ENCODE measurements around the gene GATA5.

GATA5 gene

DNA sequence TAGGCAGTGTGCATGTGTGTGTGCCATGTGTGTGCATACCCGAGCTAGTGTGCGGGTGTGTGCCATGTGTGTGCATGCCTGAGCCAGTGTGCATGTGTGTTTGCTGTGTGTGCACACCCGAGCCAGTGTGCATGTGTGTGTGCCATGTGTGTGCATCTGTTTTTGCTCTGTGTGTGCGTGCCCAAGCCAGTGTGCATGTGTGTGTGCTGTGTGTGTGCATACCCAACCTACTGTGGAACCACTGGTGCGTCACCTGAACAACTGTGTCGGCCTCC lies 54.1 kb downstream of the GATA5 start:
- DNase-seq, result no peak
- intact Hi-C loops (cut with DNase I), result no loop called here

GRCh38 chr20:62420846-62421715 lies 54.7 kb downstream of the GATA5 start:
- intact Hi-C loops (cut with DNase I), result no loop called here
- DNase-seq, result no peak

GRCh38 chr20:62419759-62420158 lies 56.0 kb downstream of the GATA5 start:
- intact Hi-C loops (cut with DNase I), result no loop called here
- no peak for DNase-seq

DNA sequence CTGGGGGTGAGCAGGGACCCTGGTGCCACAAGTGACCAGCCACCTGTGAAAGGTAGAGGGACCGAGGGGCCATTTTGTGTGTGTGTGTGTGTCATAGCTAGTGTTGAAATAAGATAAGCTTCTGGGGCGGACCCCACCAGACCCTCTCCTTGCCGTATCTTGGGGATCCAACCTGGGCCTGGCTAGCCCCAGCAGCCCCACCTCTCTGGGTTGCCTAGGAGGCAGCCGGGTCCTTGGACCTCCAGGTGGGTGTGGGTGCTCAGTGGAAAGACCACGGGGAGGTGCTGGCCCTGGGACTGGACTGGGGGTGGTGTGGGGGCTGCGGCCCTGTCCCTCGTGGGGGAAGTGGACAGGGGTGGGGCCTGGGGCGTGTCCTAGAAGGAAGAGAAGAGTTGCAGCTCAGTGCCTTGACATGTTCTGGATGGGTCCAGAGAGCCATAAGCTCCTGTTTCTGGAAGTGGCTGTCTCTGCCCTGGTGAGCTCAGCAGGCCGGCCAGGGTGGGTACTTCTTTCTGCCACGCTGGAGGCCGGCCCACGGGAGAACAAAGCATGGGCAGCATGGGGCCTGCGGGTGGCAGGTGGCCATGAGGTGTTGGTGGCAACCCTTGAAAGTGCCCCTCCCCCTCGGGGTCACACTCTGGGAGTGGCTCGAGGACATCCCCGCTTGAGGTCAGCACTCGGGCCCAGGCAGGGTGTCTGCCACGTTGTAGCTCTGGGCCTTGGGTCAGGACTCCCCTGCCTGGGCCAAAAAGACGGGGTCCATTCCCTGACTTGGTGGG lies 56.9 kb downstream of the GATA5 start:
- intact Hi-C loops (cut with DNase I), result no loop called here

DNA sequence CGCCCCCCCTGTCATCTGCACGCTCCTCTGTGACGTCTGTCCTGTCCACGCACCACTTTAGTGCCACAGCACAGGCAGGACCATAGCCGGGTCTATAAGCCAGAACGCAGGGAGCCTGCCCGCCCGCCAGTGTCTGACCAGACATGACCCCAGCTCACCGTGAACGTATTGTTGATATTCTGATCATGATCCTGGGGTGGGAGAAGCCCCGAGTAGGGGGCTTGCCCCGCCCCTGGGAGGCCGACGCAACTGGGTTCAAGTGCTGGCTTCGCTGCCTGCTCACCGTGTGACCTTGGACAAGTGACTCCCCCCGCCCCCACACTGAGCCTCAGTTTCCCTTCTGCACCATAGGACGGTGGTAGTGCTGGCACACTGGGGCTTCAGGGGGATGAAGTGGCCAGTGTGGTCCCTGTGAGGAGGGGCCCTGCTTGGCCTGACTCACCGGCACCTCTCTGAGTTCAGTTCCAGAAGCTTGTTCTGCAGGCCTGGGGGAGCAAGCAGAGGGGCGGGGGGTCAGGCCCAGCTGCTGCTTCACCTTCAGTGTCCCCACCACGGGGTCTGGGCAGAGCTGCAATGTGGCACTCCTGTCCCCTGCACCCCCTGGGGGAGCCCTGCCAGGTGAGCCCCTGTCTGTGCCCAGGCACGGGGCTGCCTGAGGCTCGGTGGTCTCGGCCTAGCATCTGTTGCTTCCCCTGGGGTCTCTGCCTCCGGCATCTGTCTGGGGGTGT lies 57.6 kb downstream of the GATA5 start:
- no peak for DNase-seq
- intact Hi-C loops (cut with DNase I), result no loop called here

More for the DNA sequence above, 56.9 kb downstream of the GATA5 start:
- DNase-seq, result no peak

DNA sequence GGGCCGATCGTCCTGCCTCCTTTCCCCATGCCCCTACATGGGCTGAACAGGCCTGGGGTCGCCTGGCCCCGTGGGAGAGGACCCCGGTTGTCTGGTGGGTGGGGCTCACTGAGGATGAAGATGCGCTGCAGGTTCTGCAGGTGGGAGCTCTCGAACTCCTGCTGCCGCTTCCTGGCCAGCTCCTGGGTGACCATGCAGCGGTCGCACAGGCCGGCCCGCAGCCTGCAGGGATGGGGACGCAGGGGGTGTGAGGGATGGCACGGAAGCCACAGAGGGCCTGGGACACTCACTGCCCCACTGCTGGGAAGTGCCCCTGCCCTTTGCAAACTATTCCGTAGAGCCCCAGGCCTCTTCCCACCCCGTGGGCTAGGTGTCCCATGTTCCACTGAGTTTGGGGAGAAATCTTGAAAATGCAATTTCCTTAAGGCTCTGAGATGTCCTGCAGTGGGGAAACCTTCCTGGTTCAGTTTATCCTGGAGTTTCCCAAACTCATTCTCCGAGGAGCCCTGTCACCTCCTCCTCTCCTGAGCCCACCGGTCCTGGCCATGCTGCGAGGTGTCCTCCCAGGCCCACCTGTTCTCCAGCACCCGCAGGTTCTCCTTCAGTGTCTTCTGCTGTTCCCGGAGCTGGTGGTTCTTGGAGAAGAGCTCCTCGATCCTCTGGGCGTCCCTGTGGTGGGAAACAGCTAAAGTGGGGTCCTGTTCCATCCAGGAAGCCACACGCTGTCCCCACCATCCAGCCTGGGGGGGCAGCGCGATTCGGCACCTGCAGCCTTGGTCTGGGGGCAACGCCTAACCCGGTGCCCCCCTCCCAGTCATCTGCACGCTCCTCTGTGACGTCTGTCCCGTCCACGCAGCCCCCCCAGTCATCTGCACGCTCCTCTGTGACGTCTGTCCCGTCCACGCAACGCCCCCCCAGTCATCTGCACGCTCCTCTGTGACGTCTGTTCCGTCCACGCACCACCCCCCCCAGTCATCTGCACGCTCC lies 58.9 kb downstream of the GATA5 start:
- no peak for DNase-seq
- intact Hi-C loops (cut with DNase I), result no loop called here

- intact Hi-C loops (cut with DNase I), result no loop called here
- no peak for DNase-seq
These were observed 60.3 kb downstream of the GATA5 start for GRCh38 chr20:62415354-62416111.

DNA sequence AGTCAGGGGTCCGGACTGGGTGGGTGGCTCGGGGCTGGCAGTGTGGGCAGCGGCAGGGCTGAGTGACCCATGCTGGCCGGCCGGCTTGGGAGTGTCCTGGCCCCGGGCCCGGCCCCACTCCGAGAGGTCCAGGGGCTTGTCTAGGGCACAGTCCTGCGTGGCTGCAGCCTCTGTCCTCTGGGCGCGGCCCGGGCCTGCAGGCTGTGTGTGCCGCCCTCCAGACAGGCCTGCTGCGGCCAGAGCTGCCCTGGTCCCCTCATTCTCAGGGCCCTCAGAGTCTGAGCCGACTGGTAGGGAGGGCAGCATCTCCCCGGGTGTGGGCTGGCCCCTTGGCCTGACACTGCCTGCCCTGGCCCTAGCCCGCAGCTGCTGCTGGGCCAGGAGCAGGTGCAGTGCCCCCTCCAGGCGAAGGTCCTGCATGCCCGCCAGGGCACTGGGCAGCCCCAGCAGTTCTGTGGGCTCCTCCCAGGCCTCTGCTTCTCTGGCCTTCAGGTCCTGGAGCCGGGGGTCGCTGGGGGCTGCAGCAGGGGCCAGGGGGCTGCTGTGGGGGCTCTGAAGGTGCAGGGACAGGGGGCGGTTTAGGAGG lies 61.8 kb downstream of the GATA5 start:
- no peak for DNase-seq
- intact Hi-C loops (cut with DNase I), result loop anchor here (5.0 kb wide), 1 partner anchor 203 kb away; no protein-coding TSS in a partner anchor
